B cell (primary cell): ENCODE data around the gene METRNL. TPM values are rescaled to one million over a fixed set of nuclear protein-coding genes. Genes with fewer than 3 reads are reported as not detected.

ENCODE experiments used
- ATAC-seq: fragments of 200-7000 bp; cut with Tn5 transposase; one replicate; pipeline ENCODE4 v1.10.0; 2021; ENCODE audit warnings: low read depth, mild to moderate bottlenecking, moderate number of reproducible peaks, moderate library complexity
- CTCF ChIA-PET: fragments of 350-600 bp; sonication (Branson Sonifier 250); formaldehyde crosslinking; loops from one replicate; lab custom pipeline; 2021; ENCODE audit warnings: antibody characterized with exemption, inconsistent platforms; lab: Charles Lee
- POLR2A ChIA-PET: fragments of 350-600 bp; sonication (Branson Sonifier 250); formaldehyde crosslinking; loops from one replicate; lab custom pipeline; 2021; ENCODE audit warnings: antibody characterized with exemption; lab: Charles Lee
- DNase-seq: peaks from one replicate; pipeline ENCODE4 v3.0.0; 2013
- H2AFZ ChIP-seq: 2 replicates; pipeline ENCODE4 v1.6.1; 2012; ENCODE audit warnings: mild to moderate bottlenecking, low read depth, low read length; ENCODE audit not compliant: insufficient read depth, poor library complexity, severe bottlenecking
- H3K27ac ChIP-seq, 2 donors: 1 replicate in 1 of 2; 2 replicates in 1 of 2; pipeline ENCODE4 v1.5.1; 2012 to 2013; ENCODE audit warnings: low read length in 2 of 2, mild to moderate bottlenecking in 2 of 2, moderate library complexity in 1 of 2
- H3K27me3 ChIP-seq, 4 experiments: fragments of 200-600 bp in 1 of 4; sonication (generic) in 1 of 4; replicated peaks in 1 of 4; 1 replicate in 2 of 4; 2 replicates in 2 of 4; pipeline versions ENCODE4 v1.6.1 to v1.7.0; 2013 to 2016; ENCODE audit warnings: low read length in 3 of 4, mild to moderate bottlenecking in 2 of 4, mixed read lengths in 1 of 4, moderate library complexity in 1 of 4; ENCODE audit not compliant: insufficient read depth in 4 of 4, control insufficient read depth in 3 of 4; ENCODE audit errors: control extremely low read depth in 1 of 4
- H3K36me3 ChIP-seq, 2 experiments: replicated peaks in 1 of 2; 1 replicate in 1 of 2; 2 replicates in 1 of 2; pipeline versions ENCODE4 v1.6.1 to v1.7.1; 2013; ENCODE audit warnings: low read length in 1 of 2; ENCODE audit not compliant: insufficient read depth in 2 of 2, control insufficient read depth in 1 of 2; ENCODE audit errors: control extremely low read depth in 1 of 2, extremely low read depth in 1 of 2
- H3K4me1 ChIP-seq, 2 donors: fragments of 200-600 bp in 1 of 2; sonication (generic) in 1 of 2; 1 replicate in 1 of 2; 2 replicates in 1 of 2; pipeline versions ENCODE4 v1.5.1 to v1.6.1; 2013 to 2017; ENCODE audit warnings: low read length in 2 of 2; ENCODE audit not compliant: control insufficient read depth in 2 of 2, insufficient read depth in 2 of 2
- H3K4me2 ChIP-seq: replicated peaks from 2 replicates; pipeline ENCODE3; 2012; ENCODE audit warnings: mild to moderate bottlenecking, low read depth, low read length; ENCODE audit not compliant: poor library complexity, severe bottlenecking
- H3K4me3 ChIP-seq, 5 experiments: fragments of 200-600 bp in 1 of 5; sonication (generic) in 1 of 5; 1 replicate in 3 of 5; 2 replicates in 2 of 5; pipeline versions ENCODE4 v1.5.1 to v1.7.0; 2011 to 2016; ENCODE audit warnings: low read length in 4 of 5, mild to moderate bottlenecking in 4 of 5, low read depth in 2 of 5, control low read depth in 1 of 5, moderate library complexity in 1 of 5; ENCODE audit not compliant: insufficient read depth in 1 of 5; ENCODE audit errors: control extremely low read depth in 1 of 5, extremely low read depth in 1 of 5
- H3K79me2 ChIP-seq: fragments of 200-600 bp; sonication (generic); one replicate; pipeline ENCODE4 v1.6.0; 2016; ENCODE audit warnings: low read length; ENCODE audit not compliant: control insufficient read depth, insufficient read depth
- H3K9ac ChIP-seq: fragments of 200-600 bp; sonication (generic); 2 replicates; pipeline ENCODE4 v1.6.1; 2017; ENCODE audit warnings: mild to moderate bottlenecking, low read length, moderate library complexity
- H3K9me3 ChIP-seq, 3 donors: one replicate each; pipeline versions ENCODE4 v1.6.1 to v1.7.1; 2013; ENCODE audit warnings: low read length in 2 of 3; ENCODE audit not compliant: control insufficient read depth in 2 of 3, insufficient read depth in 1 of 3; ENCODE audit errors: control extremely low read depth in 1 of 3
- H4K20me1 ChIP-seq: 2 replicates; pipeline ENCODE4 v1.6.0; 2012; ENCODE audit warnings: mild to moderate bottlenecking, low read length; ENCODE audit not compliant: insufficient read depth, control insufficient read depth, poor library complexity, severe bottlenecking
- H3K27ac Mint-ChIP-seq: one replicate; pipeline ENCODE4 v1.8.0; 2021; ENCODE audit warnings: mixed read lengths
- H3K27me3 Mint-ChIP-seq: one replicate; pipeline ENCODE4 v1.8.0; 2021; ENCODE audit warnings: mixed read lengths
- H3K4me1 Mint-ChIP-seq: one replicate; pipeline ENCODE4 v1.8.0; 2021; ENCODE audit warnings: mixed read lengths
- H3K4me3 Mint-ChIP-seq: one replicate; pipeline ENCODE4 v1.8.0; 2021; ENCODE audit warnings: mixed read lengths
- H3K9me3 Mint-ChIP-seq: one replicate; pipeline ENCODE4 v1.8.0; 2022; ENCODE audit warnings: mixed read lengths; ENCODE audit not compliant: insufficient read depth
- EZH2 ChIP-seq: IDR thresholded peaks from 2 replicates; pipeline ENCODE4 v1.6.1; 2012; ENCODE audit warnings: borderline replicate concordance, low read depth, mild to moderate bottlenecking, moderate library complexity, low read length; ENCODE audit not compliant: insufficient read depth, poor library complexity, severe bottlenecking
- WGBS: methylation state at CpG from one replicate; pipeline ENCODE4 v1.1.5; 2013; ENCODE audit warnings: missing lambda C conversion rate; ENCODE audit not compliant: insufficient coverage; 5-methylcytosine and 5-hydroxymethylcytosine counted together
- intact Hi-C: fragments of 100-400 bp; cut with micrococcal nuclease; formaldehyde crosslinking; loops from one replicate; pipeline ENCODE4 v1.10.0; 2022
- polyA plus RNA-seq: library from polyadenylated mRNA; depleted of rRNA; stranded (reverse); fragments of >200 nt; gene quantifications from 2 replicates; pipeline ENCODE4 v1.2.3, GENCODE V29; 2012
- total RNA-seq, 2 donors: library from RNA; stranded (reverse); fragments of 120-200 nt in 1 of 2; gene quantifications; 1 replicate in 1 of 2; 2 replicates in 1 of 2; pipeline versions ENCODE4 v1.2.3 to v1.2.4, GENCODE V29; 2013 to 2022
- TF ChIP-seq, protein P1 (sequence below): fragments of 200-600 bp; IDR thresholded peaks from one replicate; pipeline ENCODE4 v1.8.0; 2022; ENCODE audit warnings: antibody characterized with exemption, mild to moderate bottlenecking

The METRNL gene
- total and polyA plus RNA-seq, 2 donors (not counting 1 experiment from before 2014, with no cell fraction given) = 11.8 to 18.4 TPM

GRCh38 chr17:83064732-83065659 is 14.4 kb upstream of the METRNL start:
- 92% methylated on average over 29 of the region's 37 CpGs for WGBS

More at GRCh38 chr17:83064732-83065659, 14.4 kb upstream of the METRNL start:
- H3K36me3 ChIP-seq = no peaks in the 10 kb centered on the region
- H3K4me1 ChIP-seq = peaks cover 0 to 5% of the 10 kb centered on the region in 2 donors
- no peak overlapping the region for H3K4me2 ChIP-seq
- DNase-seq (no peak), ATAC-seq (no peak)
- ChIA-PET POLR2A (no interaction called here), CTCF (no interaction called here)
- H3K4me3 ChIP-seq = no peak overlapping the region
- no peaks in the 10 kb centered on the region for H3K9me3 ChIP-seq
- peaks cover 0 to 14% (median 1%) of the 10 kb centered on the region in 4 experiments for H3K27me3 ChIP-seq
- no peak overlapping the region for H2AFZ ChIP-seq
- no peaks in the 10 kb centered on the region for H3K79me2 ChIP-seq
- H3K27me3 Mint-ChIP-seq = peaks cover 9% of the 10 kb centered on the region
- H3K4me1 Mint-ChIP-seq = peaks cover 4% of the 10 kb centered on the region
- TF ChIP-seq, protein P1, sequence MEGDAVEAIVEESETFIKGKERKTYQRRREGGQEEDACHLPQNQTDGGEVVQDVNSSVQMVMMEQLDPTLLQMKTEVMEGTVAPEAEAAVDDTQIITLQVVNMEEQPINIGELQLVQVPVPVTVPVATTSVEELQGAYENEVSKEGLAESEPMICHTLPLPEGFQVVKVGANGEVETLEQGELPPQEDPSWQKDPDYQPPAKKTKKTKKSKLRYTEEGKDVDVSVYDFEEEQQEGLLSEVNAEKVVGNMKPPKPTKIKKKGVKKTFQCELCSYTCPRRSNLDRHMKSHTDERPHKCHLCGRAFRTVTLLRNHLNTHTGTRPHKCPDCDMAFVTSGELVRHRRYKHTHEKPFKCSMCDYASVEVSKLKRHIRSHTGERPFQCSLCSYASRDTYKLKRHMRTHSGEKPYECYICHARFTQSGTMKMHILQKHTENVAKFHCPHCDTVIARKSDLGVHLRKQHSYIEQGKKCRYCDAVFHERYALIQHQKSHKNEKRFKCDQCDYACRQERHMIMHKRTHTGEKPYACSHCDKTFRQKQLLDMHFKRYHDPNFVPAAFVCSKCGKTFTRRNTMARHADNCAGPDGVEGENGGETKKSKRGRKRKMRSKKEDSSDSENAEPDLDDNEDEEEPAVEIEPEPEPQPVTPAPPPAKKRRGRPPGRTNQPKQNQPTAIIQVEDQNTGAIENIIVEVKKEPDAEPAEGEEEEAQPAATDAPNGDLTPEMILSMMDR = no peak
- TF ChIP-seq EZH2 = no peak
- no peaks in the 10 kb centered on the region for H3K9me3 Mint-ChIP-seq
- no peak overlapping the region for H3K27ac ChIP-seq
- H4K20me1 ChIP-seq = no peaks in the 10 kb centered on the region
- no peak overlapping the region for H3K4me3 Mint-ChIP-seq
- no peak overlapping the region for H3K9ac ChIP-seq
- no peak overlapping the region for H3K27ac Mint-ChIP-seq
- intact Hi-C loops = no loop called here
